ENCODE data around the gene CYP24A1. TPM values are rescaled to one million over a fixed set of nuclear protein-coding genes. Genes with fewer than 3 reads are reported as not detected.
A peak's percentile ranks its signal among the peaks of the same experiment; 100 is the strongest.

CYP24A1 gene
- total RNA-seq (ENCODE audit: insufficient read depth, low replicate concordance): 1.2 TPM

GRCh38 chr20:54173653-54174456 is at the start of gene CYP24A1:
TSS of gene CYP24A1 (minus strand) at chr20:54173986. CDS start at chr20:54173579, 407 bp downstream.
- no peak for DNase-seq (ENCODE audit: low spot score)

GRCh38 chr20:54223285-54223684 is 49.5 kb upstream of the CYP24A1 start:
- DNase-seq (ENCODE audit: low spot score): no peak

- DNase-seq (ENCODE audit: low spot score): no peak
Measured at GRCh38 chr20:54221996-54222890, 48.5 kb upstream of the CYP24A1 start.

- no peak for DNase-seq (ENCODE audit: low spot score)
Measured at GRCh38 chr20:54221353-54221752, 47.6 kb upstream of the CYP24A1 start.

- DNase-seq (ENCODE audit: low spot score): no peak
Measured at GRCh38 chr20:54220722-54221121, 46.9 kb upstream of the CYP24A1 start.

GRCh38 chr20:54219751-54220426 is 46.1 kb upstream of the CYP24A1 start:
- DNase-seq (ENCODE audit: low spot score): peak; percentile 43

GRCh38 chr20:54218470-54218869 is 44.7 kb upstream of the CYP24A1 start:
- no peak for DNase-seq (ENCODE audit: low spot score)

GRCh38 chr20:54217762-54218161 is 44.0 kb upstream of the CYP24A1 start:
- DNase-seq (ENCODE audit: low spot score): no peak

- no peak for DNase-seq (ENCODE audit: low spot score)
Measured at GRCh38 chr20:54215157-54215789, 41.5 kb upstream of the CYP24A1 start.

- no peak for DNase-seq (ENCODE audit: low spot score)
Measured at GRCh38 chr20:54214566-54214965, 40.8 kb upstream of the CYP24A1 start.

GRCh38 chr20:54212871-54213270 is 39.1 kb upstream of the CYP24A1 start:
- no peak for DNase-seq (ENCODE audit: low spot score)

- no peak for DNase-seq (ENCODE audit: low spot score)
Measured at GRCh38 chr20:54212226-54212625, 38.4 kb upstream of the CYP24A1 start.

- no peak for DNase-seq (ENCODE audit: low spot score)
Measured at GRCh38 chr20:54209216-54209813, 35.5 kb upstream of the CYP24A1 start.

- DNase-seq (ENCODE audit: low spot score): peak; percentile 35
Measured at GRCh38 chr20:54208548-54209176, 34.9 kb upstream of the CYP24A1 start.

- DNase-seq (ENCODE audit: low spot score): peak; percentile 89
Measured at GRCh38 chr20:54207743-54208547, 34.2 kb upstream of the CYP24A1 start, which contains the start of gene PFDN4. TSS of gene PFDN4 (plus strand) at chr20:54208087. CDS start at chr20:54208101, 14 bp downstream.

GRCh38 chr20:54207053-54207742 is 33.4 kb upstream of the CYP24A1 start:
- DNase-seq (ENCODE audit: low spot score): no peak

- no peak for DNase-seq (ENCODE audit: low spot score)
Measured at GRCh38 chr20:54205450-54205849, 31.7 kb upstream of the CYP24A1 start.

GRCh38 chr20:54204481-54204880 is 30.7 kb upstream of the CYP24A1 start:
- DNase-seq (ENCODE audit: low spot score): no peak

- no peak for DNase-seq (ENCODE audit: low spot score)
Measured at GRCh38 chr20:54204063-54204462, 30.3 kb upstream of the CYP24A1 start.

Data from umbilical cord (tissue), 2 donors.